Calu3 (cell line): Measurements from ENCODE around the gene SMIM7. TPM values are rescaled to one million over a fixed set of nuclear protein-coding genes. Genes with fewer than 3 reads are reported as not detected.

Experiments
- BruUV-seq: library from RNA; stranded (reverse); fragments of 400-500 nt; replicated peaks from 2 replicates; lab custom pipeline; 2021; lab: Mats Ljungman, UMichigan
- CTCF ChIA-PET: fragments of 300-600 bp; sonication (Branson Sonifier 250); formaldehyde crosslinking; loops from one replicate; lab custom pipeline; 2022; ENCODE audit warnings: antibody characterized with exemption; lab: Charles Lee
- DNase-seq: peaks from one replicate; pipeline ENCODE4 v3.0.0; 2022
- H3K27ac Mint-ChIP-seq: one replicate; pipeline ENCODE4 v1.8.0; 2022; ENCODE audit warnings: mixed read lengths; ENCODE audit not compliant: unreplicated experiment
- H3K27me3 Mint-ChIP-seq: one replicate; pipeline ENCODE4 v1.8.0; 2022; ENCODE audit warnings: mixed read lengths; ENCODE audit not compliant: unreplicated experiment
- H3K36me3 Mint-ChIP-seq: one replicate; pipeline ENCODE4 v1.8.0; 2022; ENCODE audit warnings: mild to moderate bottlenecking, moderate library complexity, mixed read lengths; ENCODE audit not compliant: insufficient read depth, unreplicated experiment
- H3K4me1 Mint-ChIP-seq: one replicate; pipeline ENCODE4 v1.8.0; 2022; ENCODE audit warnings: mild to moderate bottlenecking, low read depth, mixed read lengths; ENCODE audit not compliant: unreplicated experiment
- H3K4me3 Mint-ChIP-seq: one replicate; pipeline ENCODE4 v1.8.0; 2022; ENCODE audit warnings: mild to moderate bottlenecking, low read depth, moderate library complexity, mixed read lengths; ENCODE audit not compliant: unreplicated experiment
- H3K9me3 Mint-ChIP-seq: one replicate; pipeline ENCODE4 v1.8.0; 2022; ENCODE audit warnings: low read depth, mixed read lengths; ENCODE audit not compliant: unreplicated experiment
- intact Hi-C: fragments of 100-400 bp; cut with micrococcal nuclease; formaldehyde crosslinking; loops from one replicate; pipeline ENCODE4 v1.10.0; 2022; ENCODE audit not compliant: unreplicated experiment
- total RNA-seq: library from RNA; stranded (reverse); gene quantifications from 2 replicates; pipeline ENCODE4 v1.2.3, GENCODE V29; 2022
- TF ChIP-seq, protein P1 (sequence below): fragments of 200-600 bp; IDR thresholded peaks from one replicate; pipeline ENCODE4 v1.8.0; 2022; ENCODE audit warnings: antibody characterized with exemption; ENCODE audit not compliant: unreplicated experiment

SMIM7 gene
- total RNA-seq, 1 experiment from 2014 or later = 40.9 TPM

DNA sequence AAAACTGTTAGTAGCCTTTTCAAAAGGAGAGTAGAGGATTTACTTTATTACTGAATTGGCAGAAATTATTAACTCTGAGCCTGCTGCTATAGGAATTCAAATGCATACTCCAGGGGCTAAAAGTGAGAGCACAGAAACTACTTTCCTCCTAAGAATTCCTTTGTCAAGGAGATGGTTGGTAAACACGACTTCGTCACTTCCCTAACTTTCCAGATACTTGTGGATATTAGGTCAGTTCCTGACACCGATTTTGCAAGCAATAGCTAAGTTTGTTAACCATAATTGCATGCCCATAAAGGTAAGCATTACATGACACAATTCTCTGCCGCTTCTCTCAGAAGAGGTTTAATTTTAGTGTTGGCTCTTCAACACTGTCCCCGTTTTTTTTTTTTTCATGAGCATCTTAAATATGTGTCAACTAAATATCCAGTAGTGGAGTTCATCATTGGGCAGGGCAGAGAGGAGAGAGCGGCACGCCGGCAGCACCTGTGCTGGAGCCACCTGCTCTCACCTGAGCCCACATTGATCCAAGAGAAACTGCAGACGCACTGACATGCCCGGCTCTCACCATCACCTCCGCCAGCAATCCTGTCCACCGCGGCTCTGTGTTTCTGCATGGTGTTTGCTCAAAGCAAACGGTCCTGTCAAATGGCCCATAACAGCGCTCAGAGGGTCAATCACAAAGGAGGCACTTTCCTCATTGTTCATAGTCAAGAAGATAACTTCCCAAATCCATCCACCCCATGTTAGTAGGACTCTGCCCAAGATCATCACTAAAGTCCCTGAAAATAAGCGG, 34.6 kb downstream of the SMIM7 start:
- no peak for DNase-seq
- Mint-ChIP-seq H3K27ac (no peak overlapping the region), H3K27me3 (no peaks in the 10 kb centered on the region), H3K4me3 (no peak overlapping the region), H3K4me1 (peaks cover 23% of the 10 kb centered on the region), H3K36me3 (peaks cover 29% of the 10 kb centered on the region), H3K9me3 (no peaks in the 10 kb centered on the region)
- no TSS peak for BruUV-seq
- intact Hi-C loops = no loop called here
- TF ChIP-seq, protein P1, sequence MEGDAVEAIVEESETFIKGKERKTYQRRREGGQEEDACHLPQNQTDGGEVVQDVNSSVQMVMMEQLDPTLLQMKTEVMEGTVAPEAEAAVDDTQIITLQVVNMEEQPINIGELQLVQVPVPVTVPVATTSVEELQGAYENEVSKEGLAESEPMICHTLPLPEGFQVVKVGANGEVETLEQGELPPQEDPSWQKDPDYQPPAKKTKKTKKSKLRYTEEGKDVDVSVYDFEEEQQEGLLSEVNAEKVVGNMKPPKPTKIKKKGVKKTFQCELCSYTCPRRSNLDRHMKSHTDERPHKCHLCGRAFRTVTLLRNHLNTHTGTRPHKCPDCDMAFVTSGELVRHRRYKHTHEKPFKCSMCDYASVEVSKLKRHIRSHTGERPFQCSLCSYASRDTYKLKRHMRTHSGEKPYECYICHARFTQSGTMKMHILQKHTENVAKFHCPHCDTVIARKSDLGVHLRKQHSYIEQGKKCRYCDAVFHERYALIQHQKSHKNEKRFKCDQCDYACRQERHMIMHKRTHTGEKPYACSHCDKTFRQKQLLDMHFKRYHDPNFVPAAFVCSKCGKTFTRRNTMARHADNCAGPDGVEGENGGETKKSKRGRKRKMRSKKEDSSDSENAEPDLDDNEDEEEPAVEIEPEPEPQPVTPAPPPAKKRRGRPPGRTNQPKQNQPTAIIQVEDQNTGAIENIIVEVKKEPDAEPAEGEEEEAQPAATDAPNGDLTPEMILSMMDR = no peak
- CTCF ChIA-PET = interaction anchor here (0.5 to 0.7 kb wide), 2 partner anchors 52 to 72 kb away, joined by 3 to 5 read pairs; no protein-coding TSS in a partner anchor

DNA sequence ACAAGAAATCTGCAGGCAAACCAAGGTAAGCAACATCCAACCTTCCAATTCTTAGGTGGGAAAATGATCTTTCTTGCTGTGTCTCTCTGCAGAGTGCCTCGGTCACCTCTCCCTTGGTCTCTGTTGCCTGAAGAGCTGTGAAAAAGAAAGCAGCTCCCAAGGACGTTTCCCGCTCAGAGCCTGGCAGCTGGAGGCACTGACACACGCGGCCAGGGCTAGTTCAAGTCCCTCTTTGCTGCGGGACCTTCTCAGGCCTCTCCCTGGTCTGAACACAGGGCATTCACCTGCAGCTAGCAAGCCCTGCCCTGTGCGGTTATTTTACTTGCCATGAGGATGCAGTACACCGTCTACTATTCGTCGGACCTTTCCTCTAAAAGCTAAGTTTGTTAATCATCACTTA, 35.7 kb downstream of the SMIM7 start:
- no peak for DNase-seq
- intact Hi-C loops = no loop called here
- Mint-ChIP-seq H3K27me3 (no peaks in the 10 kb centered on the region), H3K27ac (no peak overlapping the region), H3K4me3 (no peak overlapping the region), H3K4me1 (peaks cover 31% of the 10 kb centered on the region), H3K9me3 (no peaks in the 10 kb centered on the region), H3K36me3 (peaks cover 28% of the 10 kb centered on the region)
- BruUV-seq = no TSS peak
- TF ChIP-seq, protein P1 = no peak
- CTCF ChIA-PET = no interaction called here

DNA sequence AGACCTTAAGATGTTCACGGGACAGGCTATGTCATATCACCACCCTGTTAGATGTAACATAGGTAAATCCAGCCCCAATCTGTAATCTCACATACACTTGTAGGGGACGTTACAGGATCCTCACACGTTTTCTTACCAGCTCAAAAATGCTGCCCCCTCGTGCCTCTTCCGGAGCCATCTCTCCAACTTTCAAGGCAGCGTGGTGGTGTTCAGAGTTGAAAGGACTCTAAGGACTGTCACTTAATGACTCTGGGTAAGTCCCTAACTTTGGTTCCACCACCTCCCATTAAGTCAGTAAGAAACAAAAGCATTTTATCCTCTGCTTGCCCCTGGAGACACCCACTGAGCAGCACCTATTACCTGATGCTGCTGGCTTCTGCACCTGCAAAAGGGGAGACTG, 36.4 kb downstream of the SMIM7 start:
- peaks cover 31% of the 10 kb centered on the region for H3K4me1 Mint-ChIP-seq
- no peak for DNase-seq
- no TSS peak for BruUV-seq
- no peaks in the 10 kb centered on the region for H3K9me3 Mint-ChIP-seq
- no peak overlapping the region for H3K4me3 Mint-ChIP-seq
- H3K27ac Mint-ChIP-seq = no peak overlapping the region
- TF ChIP-seq, protein P1 = no peak
- peaks cover 21% of the 10 kb centered on the region for H3K36me3 Mint-ChIP-seq
- H3K27me3 Mint-ChIP-seq = no peaks in the 10 kb centered on the region
- CTCF ChIA-PET = no interaction called here
- intact Hi-C loops = no loop called here

- no peak for DNase-seq
- Mint-ChIP-seq H3K4me3 (no peak overlapping the region), H3K36me3 (peaks cover 16% of the 10 kb centered on the region), H3K27ac (no peak overlapping the region), H3K4me1 (peaks cover 31% of the 10 kb centered on the region), H3K27me3 (no peaks in the 10 kb centered on the region), H3K9me3 (no peaks in the 10 kb centered on the region)
- TF ChIP-seq, protein P1 = no peak
- CTCF ChIA-PET = no interaction called here
- intact Hi-C loops = no loop called here
- BruUV-seq = no TSS peak
These were observed 36.9 kb downstream of the SMIM7 start for GRCh38 chr19:16623066-16623465.
